Fibroblast of lung (primary cell): ENCODE results near the gene FHIT.

Experiments
- CTCF ChIP-seq, 2 donors: IDR thresholded peaks in 1 of 2; conservative IDR thresholded peaks in 1 of 2; 1 replicate in 1 of 2; 2 replicates in 1 of 2; pipeline ENCODE4 v1.5.1; 2011 to 2012; ENCODE audit warnings: low read length in 2 of 2, control low read depth in 1 of 2, inconsistent platforms in 1 of 2, low read depth in 1 of 2, mild to moderate bottlenecking in 1 of 2
- EZH2 ChIP-seq: IDR thresholded peaks from 2 replicates; pipeline ENCODE4 v1.5.1; 2012; ENCODE audit warnings: low read length, control low read depth, mild to moderate bottlenecking; ENCODE audit errors: missing control alignments

GRCh38 chr3:60952055-60952454, 299.2 kb downstream of the FHIT start:
- TF ChIP-seq CTCF (conservative IDR thresholded peaks at IDR 0.05 in 1 of 2, IDR thresholded peaks at IDR 0.05 in 1 of 2; ENCODE audit: low read depth in 1 of 2, low read length in 2 of 2) (no peak), EZH2 (no peak)
